Eye (tissue), 1 donor: Measurements from ENCODE around the gene ZNF804A.

Experiments used
- DNase-seq: peaks from one replicate; pipeline ENCODE4 v3.0.0-alpha.2; 2015

The ZNF804A gene

DNA sequence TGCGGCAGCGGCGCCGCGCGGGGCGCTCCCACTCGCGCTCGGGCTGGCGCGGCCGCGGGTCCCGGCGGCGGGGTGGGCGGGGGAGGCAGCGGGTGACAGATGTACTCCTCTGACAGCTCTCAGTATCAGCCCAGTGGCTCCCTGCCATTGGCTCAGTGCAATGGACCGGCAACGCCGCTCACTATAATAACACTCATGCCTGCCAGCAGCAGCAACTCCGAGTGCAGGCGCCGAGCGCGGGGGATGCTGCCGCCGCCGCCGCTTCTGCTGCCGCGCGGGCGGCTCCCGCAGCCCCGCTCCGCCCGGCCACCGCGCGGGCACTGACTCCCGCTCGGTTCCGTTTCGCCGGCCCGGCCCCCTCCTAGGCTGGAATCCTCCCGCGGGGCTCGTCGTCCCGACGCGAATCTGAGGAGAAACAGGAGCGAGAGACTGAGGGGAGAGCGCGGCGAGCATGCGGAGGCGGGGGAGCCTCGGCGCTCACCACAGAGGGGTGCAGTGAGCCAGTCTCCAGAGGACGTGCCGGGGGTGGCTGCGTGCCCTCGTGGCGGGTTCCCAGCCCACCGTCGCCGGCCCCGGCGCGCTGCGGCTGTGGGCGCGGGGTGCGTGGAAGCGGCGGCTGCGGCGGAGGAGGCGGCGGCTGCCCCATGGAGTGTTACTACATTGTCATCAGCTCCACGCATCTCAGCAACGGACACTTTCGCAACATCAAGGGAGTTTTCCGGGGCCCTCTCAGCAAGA is at the start of gene ZNF804A:
ZNF804A (plus strand) TSS at position 214 of the 738 bp plus-strand sequence; CDS start at position 645, 431 bp downstream.
- DNase-seq = peak; percentile 92

DNA sequence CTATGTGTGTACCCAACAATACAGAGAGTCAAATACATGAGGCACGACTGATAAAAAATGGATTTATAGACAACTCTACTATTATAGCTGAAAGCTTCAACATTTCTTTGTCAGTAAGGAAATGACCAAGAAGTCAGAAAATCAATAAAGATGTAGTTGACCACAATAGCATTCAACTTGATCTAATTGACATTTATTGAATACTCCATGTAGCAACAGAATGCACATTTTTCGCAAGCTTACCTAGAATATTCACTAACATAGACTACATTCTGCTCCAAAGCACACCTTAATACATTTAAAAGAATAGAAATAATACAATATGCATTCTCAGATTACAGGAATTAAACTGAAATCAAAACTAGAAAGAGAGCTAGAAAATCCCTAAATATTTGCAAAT is 49.2 kb upstream of the ZNF804A start:
- DNase-seq = no peak

GRCh38 chr2:184551626-184552025 is 46.7 kb upstream of the ZNF804A start:
- DNase-seq = no peak

DNA sequence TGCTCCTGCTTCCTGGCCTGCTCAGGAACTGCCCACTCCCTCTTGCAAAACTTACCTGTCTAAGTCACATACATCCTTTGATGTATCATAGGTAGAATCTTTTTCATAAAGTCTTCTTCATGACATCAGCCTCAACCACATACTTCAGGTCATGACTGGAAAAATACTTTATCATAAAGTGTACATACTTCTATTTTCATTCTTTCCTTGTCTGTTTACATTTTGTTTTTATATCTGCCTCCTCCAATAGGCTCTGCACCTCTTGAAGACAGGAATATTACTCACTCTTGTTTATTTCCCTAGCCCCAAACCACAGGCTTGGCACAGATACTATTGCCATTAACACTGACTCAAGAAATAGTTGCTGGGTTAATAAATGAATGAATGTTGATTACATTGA is 43.6 kb upstream of the ZNF804A start:
- DNase-seq = no peak

DNA sequence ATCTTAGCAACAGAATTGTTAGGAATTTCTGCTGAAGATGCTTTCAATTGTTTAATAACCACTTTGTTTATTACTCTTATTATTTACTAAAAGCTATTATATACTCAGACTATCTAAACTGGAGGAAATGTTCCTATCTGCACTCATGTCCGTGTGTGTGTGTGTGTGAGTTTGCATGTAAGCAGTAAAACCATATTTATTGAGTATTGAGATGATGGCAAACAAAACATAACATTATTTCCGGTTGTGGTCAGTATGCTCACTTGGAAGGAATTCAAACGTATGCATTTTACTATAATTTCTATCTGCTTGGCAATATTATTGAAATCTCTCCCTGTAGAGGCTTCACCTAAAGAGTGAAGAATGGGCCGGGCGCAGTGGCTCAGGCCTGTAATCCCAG is 43.0 kb upstream of the ZNF804A start:
- DNase-seq = no peak

DNA sequence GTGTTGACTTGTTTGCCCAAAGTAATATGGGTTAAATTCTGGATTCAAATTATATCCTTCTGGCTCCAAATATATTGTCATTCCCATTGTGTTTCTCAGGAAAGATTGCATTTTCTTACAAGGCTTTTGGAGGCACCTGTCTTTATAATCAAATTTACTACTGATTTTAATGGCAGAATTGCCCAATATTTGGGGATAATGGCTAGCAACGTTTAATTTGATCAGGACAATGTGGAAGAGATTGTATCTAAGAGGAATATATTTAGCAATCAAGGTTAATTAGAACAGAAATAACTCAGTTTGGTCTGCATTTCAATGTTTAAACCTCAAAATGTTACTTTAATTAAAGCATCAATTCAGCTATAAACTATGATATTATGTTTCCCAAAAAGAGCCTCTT is 41.7 kb upstream of the ZNF804A start:
- no peak for DNase-seq

DNA sequence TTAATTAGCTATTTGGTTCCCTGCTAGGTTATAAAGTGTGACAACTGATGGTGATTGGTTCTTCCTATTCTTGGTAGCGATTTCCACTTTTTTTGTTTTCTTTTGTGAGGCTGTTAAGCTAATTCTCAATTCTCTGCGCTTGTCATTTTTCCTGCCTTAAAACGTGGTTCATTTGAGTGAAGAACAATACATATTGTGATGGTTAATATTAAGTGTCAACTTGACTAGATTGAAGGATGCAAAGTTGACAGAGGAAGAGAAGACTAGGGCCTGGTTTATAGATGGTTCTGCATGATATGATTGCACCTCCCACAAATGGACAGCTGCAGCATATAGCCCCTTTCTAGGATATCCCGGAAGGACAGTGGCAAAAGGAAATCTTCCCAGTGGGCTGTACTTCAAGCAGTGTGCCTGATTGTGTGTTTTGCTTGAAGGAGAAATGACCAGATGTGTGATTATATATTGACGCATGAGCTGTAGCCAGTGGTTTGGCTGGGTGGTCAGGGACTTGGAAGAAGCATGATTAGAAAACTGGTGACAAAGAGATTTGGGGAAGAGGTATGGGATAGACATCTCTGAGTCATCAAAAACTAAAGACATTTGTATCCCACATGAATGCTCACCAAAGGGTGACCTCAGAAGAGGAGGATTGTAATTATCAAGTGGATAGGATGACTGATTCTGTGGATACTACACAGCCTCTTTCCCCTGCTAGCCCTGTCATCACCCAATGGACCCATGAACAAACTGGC is 39.4 kb upstream of the ZNF804A start:
- no peak for DNase-seq

GRCh38 chr2:184560603-184561002 is 37.7 kb upstream of the ZNF804A start:
- DNase-seq = no peak

- no peak for DNase-seq
Measured at GRCh38 chr2:184562532-184562931, 35.8 kb upstream of the ZNF804A start.

- no peak for DNase-seq
Measured at GRCh38 chr2:184564092-184564491, 34.2 kb upstream of the ZNF804A start.

- DNase-seq = no peak
Measured at GRCh38 chr2:184566716-184567115, 31.6 kb upstream of the ZNF804A start.

DNA sequence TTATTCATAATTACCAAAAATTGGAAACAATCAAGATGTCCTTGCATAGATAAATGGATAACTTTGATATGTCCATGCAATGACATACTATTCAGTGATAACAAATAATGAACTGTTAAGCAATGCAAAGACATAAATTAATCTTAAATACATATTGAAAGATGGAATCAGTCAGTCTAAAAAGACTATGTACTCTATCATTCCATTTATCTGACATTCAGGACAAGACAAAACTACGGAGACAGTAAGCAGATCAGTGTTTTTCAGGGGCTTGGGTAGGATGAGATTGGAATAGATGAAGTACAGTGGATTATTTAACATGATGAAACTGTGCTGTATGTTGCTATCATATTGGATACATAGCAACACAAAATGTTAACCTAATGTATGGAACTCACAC is 21.3 kb upstream of the ZNF804A start:
- DNase-seq = no peak

GRCh38 chr2:184577743-184578142 is 20.6 kb upstream of the ZNF804A start:
- no peak for DNase-seq

- DNase-seq = no peak
Measured at GRCh38 chr2:184579226-184579625, 19.1 kb upstream of the ZNF804A start.

DNA sequence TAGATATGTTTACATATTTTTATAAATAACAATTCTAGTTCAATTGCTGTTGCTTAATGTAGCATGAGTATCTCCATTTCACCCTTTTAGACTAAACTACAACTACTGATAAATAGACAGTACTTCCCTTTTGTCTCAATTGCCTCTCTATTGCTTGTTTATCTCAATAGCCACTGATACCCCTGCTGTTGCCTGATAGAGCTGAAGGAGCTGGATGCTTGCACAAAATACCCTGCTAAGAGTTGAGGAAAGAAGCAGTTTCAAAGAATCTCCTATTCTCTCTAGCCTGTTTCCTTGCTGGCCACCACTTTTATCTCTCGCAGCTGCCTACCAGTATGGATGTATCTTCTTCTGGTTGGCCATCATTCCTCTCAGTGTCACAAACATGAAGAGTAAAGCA is 16.9 kb upstream of the ZNF804A start:
- DNase-seq = no peak

DNA sequence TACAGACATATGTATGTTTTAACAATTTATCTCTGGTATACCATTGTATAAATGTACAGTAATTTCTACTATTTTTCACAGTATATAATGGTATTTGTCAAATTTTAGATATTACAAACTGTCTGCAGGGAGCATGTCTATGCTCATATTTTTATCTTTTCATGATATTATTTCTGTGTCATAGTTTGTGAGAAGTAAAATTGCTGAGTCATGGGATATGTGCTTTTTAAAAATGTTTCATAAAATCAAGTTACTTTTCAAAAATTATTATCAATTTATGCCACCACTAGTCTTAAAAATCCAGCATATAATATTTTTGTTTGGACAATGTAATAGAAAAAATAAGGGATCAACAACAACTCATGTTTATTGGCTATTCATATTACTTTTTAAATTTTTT is 9.1 kb upstream of the ZNF804A start:
- no peak for DNase-seq

- DNase-seq = no peak
Measured at GRCh38 chr2:184596819-184597411, 1.4 kb upstream of the ZNF804A start.

DNA sequence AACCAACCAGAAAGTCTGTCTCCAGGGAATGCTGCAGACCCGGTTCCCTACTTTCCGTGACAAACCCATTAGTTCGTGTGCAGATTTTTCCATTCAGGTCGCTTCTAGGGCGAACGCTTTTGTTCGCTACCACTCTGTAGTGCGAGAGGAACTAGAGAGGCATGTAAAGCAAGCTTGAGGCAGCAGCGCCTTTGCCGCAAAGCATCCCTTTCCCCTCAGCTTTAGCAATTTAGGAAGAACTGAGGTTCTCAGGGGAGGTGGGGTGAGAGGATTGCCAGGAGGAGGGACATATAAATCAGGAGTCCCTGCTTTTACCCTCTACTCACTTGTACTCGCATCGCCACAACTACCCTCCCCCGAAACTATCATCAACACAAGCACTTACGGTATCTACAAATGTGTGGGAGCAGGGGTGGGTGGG is 748 bp upstream of the ZNF804A start:
- peak; percentile 87 for DNase-seq

DNA sequence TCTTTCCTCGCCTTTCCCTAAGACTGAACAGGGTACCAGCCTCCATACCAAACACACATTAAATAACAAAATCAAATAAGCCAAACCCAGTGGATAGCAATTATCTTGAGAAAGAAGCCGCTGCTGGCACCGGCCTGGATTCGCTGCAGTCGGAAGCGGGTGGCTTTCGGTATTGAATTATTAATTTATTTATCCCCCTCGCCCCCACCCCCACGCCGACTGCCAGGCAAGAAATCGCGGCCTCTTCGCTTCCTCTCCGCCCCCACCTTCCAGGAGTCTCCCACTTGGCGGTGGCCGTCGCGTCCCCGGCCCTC is 370 bp upstream of the ZNF804A start:
- no peak for DNase-seq

- DNase-seq = peak; percentile 60
Measured at GRCh38 chr2:184599054-184599871, 934 bp downstream of the ZNF804A start.

GRCh38 chr2:184599872-184600222 is 1.5 kb downstream of the ZNF804A start:
- DNase-seq = no peak

DNA sequence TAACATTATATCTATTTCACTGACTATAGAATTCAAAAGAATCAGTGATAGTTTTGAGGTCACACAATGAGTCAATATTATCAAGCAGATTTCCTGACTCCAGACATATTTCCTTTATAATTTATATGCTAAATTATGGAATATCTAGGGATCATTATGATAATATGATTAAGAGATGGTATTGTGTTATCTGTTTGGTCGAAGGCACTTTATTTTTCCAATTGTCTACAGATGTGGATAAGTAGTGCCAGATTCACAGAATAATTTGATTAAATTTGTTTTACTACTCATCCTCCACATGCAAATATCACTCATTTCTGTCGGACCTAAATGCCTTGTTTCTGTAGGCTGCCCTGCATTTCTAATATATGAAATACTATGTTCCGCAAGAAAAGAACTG is 4.4 kb downstream of the ZNF804A start:
- no peak for DNase-seq

DNA sequence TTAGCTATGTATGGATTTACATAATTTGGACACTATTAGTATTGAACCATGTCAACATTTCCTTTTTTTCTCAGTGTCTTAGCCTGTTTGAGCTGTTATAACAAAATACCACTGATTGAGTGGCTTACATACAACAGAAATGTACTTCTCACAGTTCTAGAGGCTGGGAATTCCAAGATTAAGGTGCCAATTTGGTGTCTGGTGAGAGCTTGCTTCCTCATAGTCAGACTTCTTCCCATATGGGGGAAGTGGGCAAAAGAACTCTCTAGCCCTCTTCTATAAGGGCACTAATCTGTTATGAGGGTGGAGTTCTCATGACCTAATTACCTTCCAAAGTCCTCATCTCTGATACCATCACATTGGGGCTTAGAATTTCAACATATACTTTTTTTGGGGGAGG is 12.6 kb downstream of the ZNF804A start:
- no peak for DNase-seq
